K562 (cell line): ENCODE data around the gene CDK14. TPM values are rescaled to one million over a fixed set of nuclear protein-coding genes. Genes with fewer than 3 reads are reported as not detected.

ENCODE experiments used
- ATAC-seq: fragments of 200-7000 bp; cut with Tn5 transposase; 3 replicates; pipeline ENCODE4 v1.9.1; 2020; ENCODE audit warnings: moderate library complexity
- BruUV-seq: library from RNA; stranded (reverse); fragments of 400-500 nt; replicated peaks from 2 replicates; lab custom pipeline; 2021; lab: Mats Ljungman, UMichigan
- CTCF ChIA-PET: fragments of 300-600 bp; formaldehyde crosslinking; extraction: SDS; loops from one replicate; lab custom pipeline; 2021; ENCODE audit warnings: low intra/inter-chr PET ratio; lab: Yijun Ruan, JAX
- POLR2A ChIA-PET: fragments of 300-600, 350-650 bp; sonication (Branson Sonifier 250); formaldehyde crosslinking; extraction: SDS; loops from one replicate; lab custom pipeline; 2021; ENCODE audit warnings: antibody characterized with exemption, inconsistent platforms; lab: Yijun Ruan, JAX
- DNase-seq, 4 experiments: peaks; one replicate each; pipeline versions ENCODE4 v3.0.0 to v3.0.0-alpha.2; 2011 to 2018; ENCODE audit warnings: low spot score in 3 of 4, mixed read lengths in 3 of 4; ENCODE audit errors: extremely low read depth in 1 of 4
- FAIRE-seq: peaks from 2 replicates; lab custom pipeline; 2011; peaks lifted over from hg19 to GRCh38; lab: Jason Lieb, UNC
- H2AFZ ChIP-seq: 2 replicates; pipeline ENCODE4 v1.6.0; 2011; ENCODE audit warnings: low read depth, low read length, control low read depth, inconsistent platforms
- H3K27ac ChIP-seq: fragments of 200-600 bp; 3 replicates; pipeline ENCODE4 v1.8.0; 2011; ENCODE audit warnings: low read depth, mild to moderate bottlenecking, control low read depth, inconsistent platforms, low read length, moderate library complexity, mixed read lengths; ENCODE audit errors: extremely low read depth
- H3K27me3 ChIP-seq, 2 experiments: fragments of 300-600 bp in 1 of 2; 2 replicates in 1 of 2; 3 replicates in 1 of 2; pipeline versions ENCODE4 v1.6.0 to v1.8.0; 2011; ENCODE audit warnings: inconsistent platforms in 2 of 2, low read length in 2 of 2, mild to moderate bottlenecking in 1 of 2, mixed read lengths in 1 of 2, moderate library complexity in 1 of 2; ENCODE audit not compliant: control insufficient read depth in 2 of 2, insufficient read depth in 2 of 2
- H3K36me3 ChIP-seq: fragments of 300-600 bp; 3 replicates; pipeline ENCODE4 v1.8.0; 2011; ENCODE audit warnings: mild to moderate bottlenecking, low read length, inconsistent platforms; ENCODE audit not compliant: control insufficient read depth, insufficient read depth
- H3K4me1 ChIP-seq, 2 experiments: fragments of 200-600 bp in 1 of 2; replicated peaks in 1 of 2; 2 replicates in 1 of 2; 3 replicates in 1 of 2; pipeline versions ENCODE4 v1.5.1 to v1.8.0; 2011; ENCODE audit warnings: inconsistent platforms in 2 of 2, low read length in 2 of 2, mild to moderate bottlenecking in 1 of 2, mixed read lengths in 1 of 2, moderate library complexity in 1 of 2; ENCODE audit not compliant: control insufficient read depth in 2 of 2, insufficient read depth in 2 of 2
- H3K4me2 ChIP-seq: 2 replicates; pipeline ENCODE4 v1.6.1; 2011; ENCODE audit warnings: low read length, control low read depth, inconsistent platforms, mixed read lengths; ENCODE audit not compliant: insufficient read depth
- H3K4me3 ChIP-seq: fragments of 200-600 bp; sonication (generic), shearing (Covaris generic); 2 replicates; pipeline ENCODE4 v1.5.1; 2016; ENCODE audit warnings: control low read depth, inconsistent platforms
- H3K79me2 ChIP-seq: fragments of 200-600 bp; 3 replicates; pipeline ENCODE4 v1.8.0; 2011; ENCODE audit warnings: low read length, inconsistent platforms; ENCODE audit not compliant: control insufficient read depth, insufficient read depth
- H3K9ac ChIP-seq, 2 experiments: 2 replicates each; pipeline versions ENCODE4 v1.6.0 to v1.6.1; 2011; ENCODE audit warnings: low read depth in 2 of 2, low read length in 2 of 2, control low read depth in 1 of 2, inconsistent platforms in 1 of 2, mild to moderate bottlenecking in 1 of 2, mixed read lengths in 1 of 2; ENCODE audit not compliant: insufficient read depth in 1 of 2
- H3K9me1 ChIP-seq: one replicate; pipeline ENCODE4 v1.6.0; 2011; ENCODE audit warnings: inconsistent platforms, mild to moderate bottlenecking, low read length, moderate library complexity; ENCODE audit not compliant: control insufficient read depth, insufficient read depth
- H3K9me3 ChIP-seq: replicated peaks from 2 replicates; pipeline ENCODE4 v1.5.1; 2011; ENCODE audit warnings: low read depth, low read length, inconsistent platforms; ENCODE audit not compliant: control insufficient read depth, insufficient read depth
- H4K20me1 ChIP-seq: replicated peaks from 2 replicates; pipeline ENCODE4 v1.6.1; 2011; ENCODE audit warnings: low read length, inconsistent platforms, mixed read lengths; ENCODE audit not compliant: control insufficient read depth, insufficient read depth
- COPS2 ChIP-seq: fragments of 450-650 bp; conservative IDR thresholded peaks from 2 replicates; pipeline ENCODE4 v1.6.1; 2016; ENCODE audit warnings: mild to moderate bottlenecking, moderate library complexity
- MBD2 ChIP-seq: sonication (generic); IDR thresholded peaks from 2 replicates; pipeline ENCODE4 v1.6.1; 2016; ENCODE audit warnings: low read depth, borderline replicate concordance
- NEUROD1 ChIP-seq: fragments of 150-350 bp; IDR thresholded peaks from 2 replicates; pipeline ENCODE4 v1.6.1; 2014; ENCODE audit warnings: borderline replicate concordance, low read length, low read depth; ENCODE audit not compliant: partially characterized antibody
- PBX2 ChIP-seq, 2 experiments: IDR thresholded peaks in 1 of 2; conservative IDR thresholded peaks in 1 of 2; 2 replicates each; pipeline ENCODE4 v1.6.1; 2016; ENCODE audit warnings: low read depth in 2 of 2, mild to moderate bottlenecking in 1 of 2, missing compliant biosample characterization in 1 of 2, missing genetic modification characterization in 1 of 2, moderate library complexity in 1 of 2
- PPARD ChIP-seq: fragments of 250-450 bp; sonication (Bioruptor Pico); IDR thresholded peaks from 2 replicates; pipeline ENCODE4 v1.8.0; 2022; ENCODE audit warnings: inconsistent platforms, mild to moderate bottlenecking, moderate library complexity
- RBFOX2 ChIP-seq: fragments of 200-400 bp; formaldehyde crosslinking; IDR thresholded peaks from 2 replicates; pipeline ENCODE4 v1.6.1; 2017; ENCODE audit warnings: low read depth, mild to moderate bottlenecking, low read length, moderate library complexity
- RFX1 ChIP-seq: fragments of 450-650 bp; IDR thresholded peaks from 2 replicates; pipeline ENCODE4 v1.6.1; 2016; ENCODE audit warnings: mild to moderate bottlenecking, moderate library complexity
- ZHX1 ChIP-seq: fragments of 150-350 bp; conservative IDR thresholded peaks from 2 replicates; pipeline ENCODE4 v1.6.1; 2014; ENCODE audit warnings: low read length
- ZNF584 ChIP-seq: fragments of 200-800 bp; sonication (Bioruptor generic); IDR thresholded peaks from 2 replicates; pipeline ENCODE4 v1.6.1; 2016; ENCODE audit warnings: low read depth, mild to moderate bottlenecking, missing genetic modification characterization, missing compliant biosample characterization
- ZSCAN29 ChIP-seq: fragments of 450-650 bp; IDR thresholded peaks from 2 replicates; pipeline ENCODE4 v1.6.1; 2017
- whole genome bisulfite sequencing: fragments of 100-300 bp; shearing (Covaris generic); methylation state at CpG from one replicate; pipeline ENCODE4 v1.1.6; 2016; ENCODE audit warnings: low coverage, mixed read lengths; ENCODE audit not compliant: insufficient coverage; ENCODE audit errors: missing lambda C conversion rate; 5-methylcytosine and 5-hydroxymethylcytosine counted together
- in situ Hi-C: fragments of 300-500 bp; cut with MboI; formaldehyde crosslinking; loops from 4 replicates; pipeline ENCODE4 v1.15.0; 2018; ENCODE audit warnings: inconsistent platforms, mixed read lengths
- intact Hi-C: fragments of 100-400 bp; cut with micrococcal nuclease; formaldehyde crosslinking; loops from 2 replicates; pipeline ENCODE4 v1.14.2; 2022
- polyA plus RNA-seq, 8 experiments: library from polyadenylated mRNA; depleted of rRNA in 4 of 8; stranded (reverse) in 5 of 8; unstranded in 3 of 8; fragments of >200 nt; fragmentation: Nextera tagmentation in 2 of 8; fragmentation: Illumina TruSeq in 1 of 8; extraction: Ambion mirVana in 2 of 8; extraction: Trizol in 1 of 8; gene quantifications; 2 replicates each; pipeline versions ENCODE4 v1.2.1 to v1.2.3, GENCODE V29; 2011 to 2014; ENCODE audit warnings: inconsistent platforms in 1 of 8, missing spikeins in 1 of 8
- total RNA-seq, 7 experiments: library from RNA; depleted of rRNA in 6 of 7; stranded (reverse); fragments of >200 nt in 6 of 7; fragmentation: Illumina TruSeq in 2 of 7; extraction: Trizol in 2 of 7; gene quantifications; 2 replicates each; pipeline versions ENCODE4 v1.2.1 to v1.2.3, GENCODE V29; 2011 to 2021; ENCODE audit warnings: low replicate concordance in 1 of 7

The CDK14 gene
- total and polyA plus RNA-seq, 9 of the 15 experiments (the other 6 are each of a cell fraction or from before 2014, with no cell fraction given): 0.03 to 0.91 (median 0.16) TPM

- no peaks in the 10 kb centered on the region for H3K36me3 ChIP-seq
- in situ Hi-C loops: no loop called here
- no TSS peak for BruUV-seq
Measured at GRCh38 chr7:91191771-91192170, 595.6 kb downstream of the CDK14 start.

GRCh38 chr7:91193141-91193540, 597.0 kb downstream of the CDK14 start:
- DNase-seq (no peak), ATAC-seq (no peak), FAIRE-seq (no peak)
- BruUV-seq: no TSS peak
- no peaks in the 10 kb centered on the region for H3K36me3 ChIP-seq
- H3K4me3 ChIP-seq: no peak overlapping the region
- no peak overlapping the region for H3K4me2 ChIP-seq
- H4K20me1 ChIP-seq: no peaks in the 10 kb centered on the region
- H2AFZ ChIP-seq: no peak overlapping the region
- no peaks in the 10 kb centered on the region for H3K4me1 ChIP-seq
- no peaks in the 10 kb centered on the region for H3K79me2 ChIP-seq
- intact Hi-C loops (no loop called here), in situ Hi-C loops (no loop called here)
- CTCF ChIA-PET: no interaction called here
- no peaks in the 10 kb centered on the region for H3K9me3 ChIP-seq
- POLR2A ChIA-PET: no interaction called here
- WGBS: 0% methylated on average over 1 of the region's 1 CpG
- H3K9ac ChIP-seq: no peak overlapping the region
- H3K9me1 ChIP-seq: no peaks in the 10 kb centered on the region
- peaks cover 2 to 3% of the 10 kb centered on the region in 2 experiments; a peak in 2 of 5 replicates for H3K27me3 ChIP-seq
- H3K27ac ChIP-seq: no peak overlapping the region
- TF ChIP-seq MBD2 (no peak), ZSCAN29 (no peak), ZHX1 (no peak), RBFOX2 (no peak), NEUROD1 (no peak), COPS2 (no peak), PPARD (CRISPR knock-in tag) (no peak), PBX2 (CRISPR knock-in tag; IDR thresholded peaks at IDR 0.05; ENCODE audit: low read depth) (no peak), PBX2 (tag; conservative IDR thresholded peaks at IDR 0.05; ENCODE audit: low read depth) (no peak)

More at GRCh38 chr7:91191771-91192170, 595.6 kb downstream of the CDK14 start:
- DNase-seq: no peak
- intact Hi-C loops: no loop called here
- no peak overlapping the region for H3K9ac ChIP-seq
- H3K27ac ChIP-seq: no peak overlapping the region
- H2AFZ ChIP-seq: no peak overlapping the region
- ATAC-seq: no peak
- H3K27me3 ChIP-seq: peaks cover 0 to 2% of the 10 kb centered on the region in 2 experiments; a peak in 2 of 5 replicates
- ChIA-PET CTCF (no interaction called here), POLR2A (interaction anchor here (0.6 kb wide), 1 partner anchor 222 kb away, joined by 3 read pairs; no protein-coding TSS in a partner anchor)
- WGBS: 0% methylated on average over 3 of the region's 3 CpGs
- H3K4me1 ChIP-seq: no peaks in the 10 kb centered on the region
- no peaks in the 10 kb centered on the region for H3K9me1 ChIP-seq
- no peaks in the 10 kb centered on the region for H3K79me2 ChIP-seq
- no peak for FAIRE-seq
- no peaks in the 10 kb centered on the region for H4K20me1 ChIP-seq
- TF ChIP-seq RFX1: peak; percentile 71
- TF ChIP-seq ZNF584 (CRISPR knock-in tag): no peak
- no peak overlapping the region for H3K4me3 ChIP-seq
- no peaks in the 10 kb centered on the region for H3K9me3 ChIP-seq
- no peak overlapping the region for H3K4me2 ChIP-seq
